HG03460 (cell line): ENCODE measurements around the gene SERPINB6.
"Not testable (repeated sequence)": the region's sequence is repeated elsewhere in the genome, so short reads cannot be mapped to it uniquely, and the experiment has no call there.

Source experiments
- ATAC-seq: cut with Tn5 transposase; IDR thresholded peaks from one replicate; pipeline ENCODE4 v1.9.1; 2021; ENCODE audit not compliant: unreplicated experiment

SERPINB6 gene

GRCh38 chr6:2940010-2940850 is 31.1 kb downstream of the SERPINB6 start:
- ATAC-seq: peak; percentile 89

GRCh38 chr6:2939315-2940009 is 31.9 kb downstream of the SERPINB6 start:
- ATAC-seq: no peak

GRCh38 chr6:2938632-2939083 is 32.7 kb downstream of the SERPINB6 start:
- ATAC-seq: no peak

- no peak for ATAC-seq
These were observed 33.2 kb downstream of the SERPINB6 start for GRCh38 chr6:2938004-2938631.

GRCh38 chr6:2937627-2938003 is 33.8 kb downstream of the SERPINB6 start:
- ATAC-seq: no peak

GRCh38 chr6:2935566-2936291 is 35.6 kb downstream of the SERPINB6 start:
- ATAC-seq: no peak

- no peak for ATAC-seq
These were observed 37.3 kb downstream of the SERPINB6 start for GRCh38 chr6:2934057-2934456.

GRCh38 chr6:2932911-2933310 is 38.5 kb downstream of the SERPINB6 start:
- ATAC-seq: not testable (repeated sequence)

GRCh38 chr6:2931970-2932748 is 39.2 kb downstream of the SERPINB6 start:
- peak; percentile 83 for ATAC-seq

- no peak for ATAC-seq
These were observed 40.3 kb downstream of the SERPINB6 start for GRCh38 chr6:2931055-2931454.

- ATAC-seq: not testable (repeated sequence)
These were observed 43.4 kb downstream of the SERPINB6 start for GRCh38 chr6:2927931-2928330.

GRCh38 chr6:2925842-2926747 is 45.3 kb downstream of the SERPINB6 start:
- not testable (repeated sequence) for ATAC-seq

- ATAC-seq: no peak
These were observed 49.7 kb downstream of the SERPINB6 start for GRCh38 chr6:2921520-2922115.

GRCh38 chr6:2920671-2921112 is 50.7 kb downstream of the SERPINB6 start:
- no peak for ATAC-seq

GRCh38 chr6:2919886-2920285 is 51.5 kb downstream of the SERPINB6 start:
- no peak for ATAC-seq

- ATAC-seq: no peak
These were observed 52.0 kb downstream of the SERPINB6 start for GRCh38 chr6:2919401-2919800.

- no peak for ATAC-seq
These were observed 52.4 kb downstream of the SERPINB6 start for GRCh38 chr6:2918936-2919335.

- no peak for ATAC-seq
These were observed 53.4 kb downstream of the SERPINB6 start for GRCh38 chr6:2917801-2918445.
